GM12878 (cell line): ENCODE measurements around the gene HRNR. TPM values are rescaled to one million over a fixed set of nuclear protein-coding genes. Genes with fewer than 3 reads are reported as not detected.

Source experiments
- ATAC-seq: fragments of 200-7000 bp; cut with Tn5 transposase; 3 replicates; pipeline ENCODE4 v1.9.1; 2020; ENCODE audit warnings: mild to moderate bottlenecking, moderate library complexity
- BruUV-seq: library from RNA; stranded (reverse); fragments of 400-500 nt; replicated peaks from 2 replicates; lab custom pipeline; 2021; lab: Mats Ljungman, UMichigan
- CTCF ChIA-PET: fragments of 300-600 bp; sonication (Branson Sonifier 250); formaldehyde crosslinking; extraction: SDS; loops from one replicate; lab custom pipeline; 2021; ENCODE audit warnings: inconsistent platforms; lab: Yijun Ruan, JAX
- POLR2A ChIA-PET: fragments of 350-600 bp; formaldehyde crosslinking; extraction: SDS; loops from one replicate; lab custom pipeline; 2021; ENCODE audit warnings: inconsistent platforms; lab: Charles Lee
- RAD21 ChIA-PET: fragments of 300-600 bp; sonication (Branson Sonifier 250); formaldehyde crosslinking; loops from one replicate; lab custom pipeline; 2023; ENCODE audit warnings: antibody characterized with exemption; ENCODE audit not compliant: unreplicated experiment; lab: Charles Lee
- SMC1A ChIA-PET: fragments of 300-600 bp; sonication (Branson Sonifier 250); formaldehyde crosslinking; loops from one replicate; lab custom pipeline; 2023; ENCODE audit not compliant: unreplicated experiment, uncharacterized antibody; lab: Charles Lee
- DNase-seq: peaks from one replicate; pipeline ENCODE4 v3.0.0-alpha.2; 2011; ENCODE audit warnings: low read depth, low spot score
- FAIRE-seq: peaks from 3 replicates; lab custom pipeline; 2011; peaks lifted over from hg19 to GRCh38; lab: Jason Lieb, UNC
- H2AFZ ChIP-seq: 2 replicates; pipeline ENCODE4 v1.6.0; 2011; ENCODE audit warnings: low read depth, low read length, control low read depth; ENCODE audit not compliant: control insufficient read depth
- H3K27ac ChIP-seq: 2 replicates; pipeline ENCODE4 v1.5.1; 2011; ENCODE audit warnings: control low read depth; ENCODE audit not compliant: control insufficient read depth, insufficient read depth
- H3K27me3 ChIP-seq, 2 experiments: replicated peaks in 1 of 2; 2 replicates each; pipeline versions ENCODE4 v1.6.0 to v1.6.1; 2011; ENCODE audit warnings: low read length in 1 of 2; ENCODE audit not compliant: control insufficient read depth in 2 of 2, insufficient read depth in 2 of 2
- H3K36me3 ChIP-seq, 2 experiments: 2 replicates each; pipeline ENCODE4 v1.5.1; 2011; ENCODE audit warnings: low read length in 1 of 2; ENCODE audit not compliant: control insufficient read depth in 2 of 2, insufficient read depth in 2 of 2
- H3K4me1 ChIP-seq: 2 replicates; pipeline ENCODE4 v1.6.1; 2011; ENCODE audit warnings: mild to moderate bottlenecking, low read length, moderate library complexity, mixed read lengths; ENCODE audit not compliant: control insufficient read depth, insufficient read depth
- H3K4me2 ChIP-seq: 2 replicates; pipeline ENCODE4 v1.6.0; 2011; ENCODE audit warnings: control low read depth; ENCODE audit not compliant: control insufficient read depth, insufficient read depth
- H3K4me3 ChIP-seq: fragments of 200-600 bp; sonication (generic); 2 replicates; pipeline ENCODE4 v1.5.1; 2016
- H3K79me2 ChIP-seq: 2 replicates; pipeline ENCODE4 v1.6.0; 2011; ENCODE audit warnings: low read length; ENCODE audit not compliant: control insufficient read depth, insufficient read depth
- H3K9ac ChIP-seq: 2 replicates; pipeline ENCODE4 v1.8.0; 2011; ENCODE audit warnings: low read length, control low read depth, mixed read lengths; ENCODE audit not compliant: control insufficient read depth, insufficient read depth
- H3K9me3 ChIP-seq: replicated peaks from 3 replicates; pipeline ENCODE4 v1.5.1; 2011; ENCODE audit warnings: mild to moderate bottlenecking, low read length; ENCODE audit not compliant: control insufficient read depth, insufficient read depth
- H4K20me1 ChIP-seq: 2 replicates; pipeline ENCODE4 v1.6.0; 2011; ENCODE audit not compliant: control insufficient read depth, insufficient read depth
- ATF3 ChIP-seq: IDR thresholded peaks from 2 replicates; pipeline ENCODE4 v1.6.1; 2011; ENCODE audit warnings: low read depth, mild to moderate bottlenecking, low read length, moderate library complexity, borderline replicate concordance; ENCODE audit errors: extremely low read depth
- KDM1A ChIP-seq: fragments of 200-600 bp; sonication (generic); IDR thresholded peaks from 2 replicates; pipeline ENCODE4 v1.6.1; 2016; ENCODE audit warnings: borderline replicate concordance
- PAX8 ChIP-seq: fragments of 450-650 bp; IDR thresholded peaks from 2 replicates; pipeline ENCODE4 v1.6.1; 2017; ENCODE audit warnings: mild to moderate bottlenecking, moderate library complexity
- RAD21 ChIP-seq: IDR thresholded peaks from 2 replicates; pipeline ENCODE4 v1.6.1; 2011; ENCODE audit warnings: mild to moderate bottlenecking, low read depth, low read length, moderate library complexity; ENCODE audit not compliant: insufficient read depth
- SMAD1 ChIP-seq: fragments of 450-650 bp; IDR thresholded peaks from 2 replicates; pipeline ENCODE4 v1.6.1; 2018; ENCODE audit warnings: mild to moderate bottlenecking, low read depth; ENCODE audit not compliant: partially characterized antibody
- SP1 ChIP-seq: IDR thresholded peaks from one replicate; pipeline ENCODE4 v1.6.1; 2011; ENCODE audit warnings: low read depth, low read length
- ZNF207 ChIP-seq: fragments of 450-650 bp; IDR thresholded peaks from 2 replicates; pipeline ENCODE4 v1.6.1; 2014; ENCODE audit warnings: antibody characterized with exemption, mild to moderate bottlenecking, borderline replicate concordance
- ZZZ3 ChIP-seq: IDR thresholded peaks from 2 replicates; pipeline ENCODE4 v1.6.1; 2011; ENCODE audit warnings: low read depth; ENCODE audit not compliant: control insufficient read depth, insufficient read length
- WGBS: methylation state at CpG from one replicate; pipeline ENCODE4 v1.1.6; 2016; ENCODE audit warnings: low lambda C conversion rate; ENCODE audit not compliant: insufficient replicate concordance, insufficient coverage; ENCODE audit errors: missing lambda C conversion rate; 5-methylcytosine and 5-hydroxymethylcytosine counted together
- in situ Hi-C: fragments of 300-500 bp; cut with MboI; formaldehyde crosslinking; loops from 9 replicates; pipeline ENCODE4 v1.14.3; 2018; ENCODE audit warnings: mixed read lengths
- intact Hi-C: fragments of 100-400 bp; cut with micrococcal nuclease; formaldehyde crosslinking; loops from one replicate; pipeline ENCODE4 v1.14.2; 2022; ENCODE audit not compliant: unreplicated experiment
- polyA plus RNA-seq, 11 experiments: library from polyadenylated mRNA; depleted of rRNA in 4 of 11; unstranded in 6 of 11; stranded (reverse) in 5 of 11; fragments of >200 nt; fragmentation: Nextera tagmentation in 4 of 11; fragmentation: Illumina TruSeq in 1 of 11; extraction: Ambion mirVana in 4 of 11; extraction: Trizol in 1 of 11; gene quantifications; 1 replicate in 1 of 11; 2 replicates in 10 of 11; pipeline versions ENCODE4 v1.2.1 to v1.2.3, GENCODE V29; 2011 to 2016; ENCODE audit warnings: inconsistent platforms in 2 of 11, missing spikeins in 2 of 11, low read depth in 1 of 11
- total RNA-seq, 4 experiments: library from RNA; depleted of rRNA in 3 of 4; stranded (reverse); fragments of >200 nt in 3 of 4; fragmentation: Illumina TruSeq in 1 of 4; extraction: Trizol in 1 of 4; gene quantifications; 2 replicates each; pipeline versions ENCODE4 v1.2.1 to v1.2.3, GENCODE V29; 2013 to 2021
- TF ChIP-seq, protein P1 (sequence below): fragments of 150-350 bp; IDR thresholded peaks from 2 replicates; pipeline ENCODE4 v1.6.1; 2016; ENCODE audit warnings: low read depth, low read length
- TF ChIP-seq, protein P2 (sequence below): IDR thresholded peaks from 2 replicates; pipeline ENCODE4 v1.6.1; 2011; ENCODE audit warnings: low read depth, low read length, improper control_type of control experiment, borderline replicate concordance

HRNR gene
- total and polyA plus RNA-seq, 10 of the 15 experiments (the other 5 are each of a cell fraction or from before 2014, with no cell fraction given) = not detected

GRCh38 chr1:152170287-152170905 lies 53.6 kb downstream of the HRNR start:
- Histone ChIP-seq H3K4me1 (peaks cover 14% of the 10 kb centered on the region), H3K27me3 (no peaks in the 10 kb centered on the region), H3K4me2 (no peak overlapping the region; the same call in 1 of the 2 replicates), H3K36me3 (no peaks in the 10 kb centered on the region), H3K9ac (no peak overlapping the region), H3K4me3 (no peak overlapping the region), H2AFZ (peak overlapping the region; percentile 16), H3K9me3 (no peaks in the 10 kb centered on the region), H3K79me2 (no peaks in the 10 kb centered on the region), H3K27ac (no peak overlapping the region), H4K20me1 (no peaks in the 10 kb centered on the region)
- ChIA-PET SMC1A (no interaction called here), CTCF (interaction anchor here (0.5 kb wide), 1 partner anchor 19 kb away, joined by 3 read pairs; no protein-coding TSS in a partner anchor), POLR2A (interaction anchor here (0.6 kb wide), 1 partner anchor 58 kb away, joined by 3 read pairs; no protein-coding TSS in a partner anchor), RAD21 (no interaction called here)
- no peak for TF ChIP-seq SMAD1
- no peak for TF ChIP-seq ZZZ3
- TF ChIP-seq, protein P1, sequence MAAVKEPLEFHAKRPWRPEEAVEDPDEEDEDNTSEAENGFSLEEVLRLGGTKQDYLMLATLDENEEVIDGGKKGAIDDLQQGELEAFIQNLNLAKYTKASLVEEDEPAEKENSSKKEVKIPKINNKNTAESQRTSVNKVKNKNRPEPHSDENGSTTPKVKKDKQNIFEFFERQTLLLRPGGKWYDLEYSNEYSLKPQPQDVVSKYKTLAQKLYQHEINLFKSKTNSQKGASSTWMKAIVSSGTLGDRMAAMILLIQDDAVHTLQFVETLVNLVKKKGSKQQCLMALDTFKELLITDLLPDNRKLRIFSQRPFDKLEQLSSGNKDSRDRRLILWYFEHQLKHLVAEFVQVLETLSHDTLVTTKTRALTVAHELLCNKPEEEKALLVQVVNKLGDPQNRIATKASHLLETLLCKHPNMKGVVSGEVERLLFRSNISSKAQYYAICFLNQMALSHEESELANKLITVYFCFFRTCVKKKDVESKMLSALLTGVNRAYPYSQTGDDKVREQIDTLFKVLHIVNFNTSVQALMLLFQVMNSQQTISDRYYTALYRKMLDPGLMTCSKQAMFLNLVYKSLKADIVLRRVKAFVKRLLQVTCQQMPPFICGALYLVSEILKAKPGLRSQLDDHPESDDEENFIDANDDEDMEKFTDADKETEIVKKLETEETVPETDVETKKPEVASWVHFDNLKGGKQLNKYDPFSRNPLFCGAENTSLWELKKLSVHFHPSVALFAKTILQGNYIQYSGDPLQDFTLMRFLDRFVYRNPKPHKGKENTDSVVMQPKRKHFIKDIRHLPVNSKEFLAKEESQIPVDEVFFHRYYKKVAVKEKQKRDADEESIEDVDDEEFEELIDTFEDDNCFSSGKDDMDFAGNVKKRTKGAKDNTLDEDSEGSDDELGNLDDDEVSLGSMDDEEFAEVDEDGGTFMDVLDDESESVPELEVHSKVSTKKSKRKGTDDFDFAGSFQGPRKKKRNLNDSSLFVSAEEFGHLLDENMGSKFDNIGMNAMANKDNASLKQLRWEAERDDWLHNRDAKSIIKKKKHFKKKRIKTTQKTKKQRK = no peak
- TF ChIP-seq ATF3 = no peak
- no peak for TF ChIP-seq PAX8
- no peak for TF ChIP-seq RAD21
- no peak for TF ChIP-seq ZNF207
- TF ChIP-seq SP1 = no peak
- TF ChIP-seq, protein P2, sequence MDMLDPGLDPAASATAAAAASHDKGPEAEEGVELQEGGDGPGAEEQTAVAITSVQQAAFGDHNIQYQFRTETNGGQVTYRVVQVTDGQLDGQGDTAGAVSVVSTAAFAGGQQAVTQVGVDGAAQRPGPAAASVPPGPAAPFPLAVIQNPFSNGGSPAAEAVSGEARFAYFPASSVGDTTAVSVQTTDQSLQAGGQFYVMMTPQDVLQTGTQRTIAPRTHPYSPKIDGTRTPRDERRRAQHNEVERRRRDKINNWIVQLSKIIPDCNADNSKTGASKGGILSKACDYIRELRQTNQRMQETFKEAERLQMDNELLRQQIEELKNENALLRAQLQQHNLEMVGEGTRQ = no peak
- TF ChIP-seq KDM1A = no peak
- ATAC-seq = peak; percentile 33; the same call in 2 of the 3 replicates
- no peak for DNase-seq
- BruUV-seq = no TSS peak
- 9% methylated on average over 5 of the region's 5 CpGs for WGBS
- in situ Hi-C loops = no loop called here
- FAIRE-seq = no peak
- intact Hi-C loops = no loop called here
